ENCODE results near the gene NUDT8. TPM values are rescaled to one million over a fixed set of nuclear protein-coding genes. Genes with fewer than 3 reads are reported as not detected.
A peak's percentile ranks its signal among the peaks of the same experiment; 100 is the strongest.

The NUDT8 gene
- total and polyA plus RNA-seq, 9 of the 15 experiments (the other 6 are each of a cell fraction or from before 2014, with no cell fraction given), result 0.23 to 27.8 (median 5.0) TPM

GRCh38 chr11:67583247-67584204, 46.2 kb downstream of the NUDT8 start, which contains the start of gene GSTP1 (continued):
- TF ChIP-seq, protein P1, sequence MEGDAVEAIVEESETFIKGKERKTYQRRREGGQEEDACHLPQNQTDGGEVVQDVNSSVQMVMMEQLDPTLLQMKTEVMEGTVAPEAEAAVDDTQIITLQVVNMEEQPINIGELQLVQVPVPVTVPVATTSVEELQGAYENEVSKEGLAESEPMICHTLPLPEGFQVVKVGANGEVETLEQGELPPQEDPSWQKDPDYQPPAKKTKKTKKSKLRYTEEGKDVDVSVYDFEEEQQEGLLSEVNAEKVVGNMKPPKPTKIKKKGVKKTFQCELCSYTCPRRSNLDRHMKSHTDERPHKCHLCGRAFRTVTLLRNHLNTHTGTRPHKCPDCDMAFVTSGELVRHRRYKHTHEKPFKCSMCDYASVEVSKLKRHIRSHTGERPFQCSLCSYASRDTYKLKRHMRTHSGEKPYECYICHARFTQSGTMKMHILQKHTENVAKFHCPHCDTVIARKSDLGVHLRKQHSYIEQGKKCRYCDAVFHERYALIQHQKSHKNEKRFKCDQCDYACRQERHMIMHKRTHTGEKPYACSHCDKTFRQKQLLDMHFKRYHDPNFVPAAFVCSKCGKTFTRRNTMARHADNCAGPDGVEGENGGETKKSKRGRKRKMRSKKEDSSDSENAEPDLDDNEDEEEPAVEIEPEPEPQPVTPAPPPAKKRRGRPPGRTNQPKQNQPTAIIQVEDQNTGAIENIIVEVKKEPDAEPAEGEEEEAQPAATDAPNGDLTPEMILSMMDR (IDR thresholded peaks at IDR 0.05 in 2 of 3, conservative IDR thresholded peaks at IDR 0.05 in 1 of 3; ENCODE audit: insufficient read depth in 2 of 3, low read depth in 1 of 3, low read length in 3 of 3), result peak; percentile 88 to 90 (median 89)
- TF ChIP-seq ZNF212 (CRISPR knock-in tag; IDR thresholded peaks at IDR 0.05) (no peak), SRSF7 (optimal IDR thresholded peaks at IDR 0.05; ENCODE audit: low read depth, low read length) (no peak), CUX1 (CRISPR knock-in tag; IDR thresholded peaks at IDR 0.05) (no peak), GATA2 (CRISPR knock-in tag; IDR thresholded peaks at IDR 0.05) (no peak), ZNF655 (CRISPR knock-in tag; IDR thresholded peaks at IDR 0.05) (no peak), ZNF263 (CRISPR knock-in tag; IDR thresholded peaks at IDR 0.05; ENCODE audit: borderline replicate concordance) (no peak; the same call in 1 of the 2 replicates), ZBTB1 (CRISPR knock-in tag; IDR thresholded peaks at IDR 0.05; ENCODE audit: borderline replicate concordance, low read depth) (no peak), RFX7 (CRISPR knock-in tag; IDR thresholded peaks at IDR 0.05) (no peak), ZNF124 (CRISPR knock-in tag; IDR thresholded peaks at IDR 0.05) (no peak), NFRKB (IDR thresholded peaks at IDR 0.05; ENCODE audit: low read depth) (no peak), YBX1 (IDR thresholded peaks at IDR 0.05) (no peak), NKRF (IDR thresholded peaks at IDR 0.05; ENCODE audit: borderline replicate concordance) (no peak), ATF7 (IDR thresholded peaks at IDR 0.05) (peak; percentile 83), FOXJ2 (tag; IDR thresholded peaks at IDR 0.05) (no peak)

Data from K562 (cell line).